Ovary (tissue), 3 donors: ENCODE results near the gene FYCO1.

Source experiments
- EP300 ChIP-seq: sonication (generic); formaldehyde crosslinking; IDR thresholded peaks from one replicate; pipeline ENCODE4 v1.6.1; 2017; ENCODE audit warnings: antibody characterized with exemption
- POLR2A ChIP-seq: fragments of 450-650 bp; IDR thresholded peaks from one replicate; pipeline ENCODE4 v1.6.1; 2017; ENCODE audit warnings: antibody characterized with exemption, mild to moderate bottlenecking, moderate library complexity
- TF ChIP-seq, protein P1 (sequence below), 3 donors: fragments of 450-650 bp in 2 of 3; fragments of 200-600 bp in 1 of 3; IDR thresholded peaks; one replicate each; pipeline versions ENCODE4 v1.5.1 to v1.8.0; 2016 to 2022; ENCODE audit warnings: antibody characterized with exemption in 3 of 3, mild to moderate bottlenecking in 1 of 3
- donor health status: DM: no; HTN: no; CAD: no.

DNA sequence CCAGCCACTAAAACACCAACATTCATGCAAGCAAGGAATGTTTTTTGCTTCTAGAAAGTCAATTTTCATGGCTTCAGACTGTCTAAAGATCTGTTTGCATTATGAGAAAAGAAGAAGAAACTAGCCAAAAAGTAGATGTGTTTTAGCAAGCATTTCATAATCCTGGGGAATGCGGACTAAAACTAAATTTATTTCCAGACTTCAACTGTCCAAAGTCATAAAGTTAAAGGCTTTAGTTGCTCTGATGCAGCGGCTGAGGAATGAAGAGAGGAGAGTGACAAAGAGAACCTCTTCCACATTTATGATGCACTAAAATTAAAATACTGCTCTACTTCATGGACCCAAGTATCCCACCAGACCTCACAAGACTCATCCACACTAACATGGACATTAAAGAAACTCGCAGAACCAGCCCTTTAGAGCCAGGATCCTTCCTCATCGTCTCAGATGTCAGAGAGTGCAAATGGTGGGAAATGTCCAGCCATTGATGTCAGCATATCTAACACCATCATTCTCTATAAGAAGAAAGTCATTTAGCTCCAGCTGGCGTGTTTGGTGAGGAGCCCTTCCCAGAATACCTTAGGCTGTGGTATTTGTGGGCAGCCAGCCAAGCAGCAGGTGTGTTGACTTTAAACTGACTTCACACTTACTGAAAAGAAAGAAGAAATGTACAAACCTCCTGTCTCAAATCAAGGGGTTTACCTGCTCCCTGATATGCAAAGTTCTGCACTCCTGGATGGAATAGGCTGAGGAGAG lies 17.4 kb downstream of the FYCO1 start:
- TF ChIP-seq, protein P1, sequence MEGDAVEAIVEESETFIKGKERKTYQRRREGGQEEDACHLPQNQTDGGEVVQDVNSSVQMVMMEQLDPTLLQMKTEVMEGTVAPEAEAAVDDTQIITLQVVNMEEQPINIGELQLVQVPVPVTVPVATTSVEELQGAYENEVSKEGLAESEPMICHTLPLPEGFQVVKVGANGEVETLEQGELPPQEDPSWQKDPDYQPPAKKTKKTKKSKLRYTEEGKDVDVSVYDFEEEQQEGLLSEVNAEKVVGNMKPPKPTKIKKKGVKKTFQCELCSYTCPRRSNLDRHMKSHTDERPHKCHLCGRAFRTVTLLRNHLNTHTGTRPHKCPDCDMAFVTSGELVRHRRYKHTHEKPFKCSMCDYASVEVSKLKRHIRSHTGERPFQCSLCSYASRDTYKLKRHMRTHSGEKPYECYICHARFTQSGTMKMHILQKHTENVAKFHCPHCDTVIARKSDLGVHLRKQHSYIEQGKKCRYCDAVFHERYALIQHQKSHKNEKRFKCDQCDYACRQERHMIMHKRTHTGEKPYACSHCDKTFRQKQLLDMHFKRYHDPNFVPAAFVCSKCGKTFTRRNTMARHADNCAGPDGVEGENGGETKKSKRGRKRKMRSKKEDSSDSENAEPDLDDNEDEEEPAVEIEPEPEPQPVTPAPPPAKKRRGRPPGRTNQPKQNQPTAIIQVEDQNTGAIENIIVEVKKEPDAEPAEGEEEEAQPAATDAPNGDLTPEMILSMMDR (IDR thresholded peaks at IDR 0.05): no peak
- TF ChIP-seq POLR2A (no peak), EP300 (no peak)
